GM12865 (cell line): Measurements from ENCODE around the gene CHST5.

Experiments
- DNase-seq: peaks from one replicate; pipeline ENCODE4 v3.0.0; 2010; ENCODE audit warnings: low read depth
- H3K4me3 ChIP-seq: 2 replicates; pipeline ENCODE4 v1.5.1; 2011; ENCODE audit warnings: mild to moderate bottlenecking, low read depth, low read length, control low read depth
- TF ChIP-seq, protein P1 (sequence below): IDR thresholded peaks from 2 replicates; pipeline ENCODE4 v1.5.1; 2011; ENCODE audit warnings: low read length, control low read depth, low read depth, inconsistent platforms; ENCODE audit not compliant: insufficient read depth; ENCODE audit errors: missing control alignments

The CHST5 gene

GRCh38 chr16:75565640-75566039 is 29.7 kb upstream of the CHST5 start:
- TF ChIP-seq, protein P1, sequence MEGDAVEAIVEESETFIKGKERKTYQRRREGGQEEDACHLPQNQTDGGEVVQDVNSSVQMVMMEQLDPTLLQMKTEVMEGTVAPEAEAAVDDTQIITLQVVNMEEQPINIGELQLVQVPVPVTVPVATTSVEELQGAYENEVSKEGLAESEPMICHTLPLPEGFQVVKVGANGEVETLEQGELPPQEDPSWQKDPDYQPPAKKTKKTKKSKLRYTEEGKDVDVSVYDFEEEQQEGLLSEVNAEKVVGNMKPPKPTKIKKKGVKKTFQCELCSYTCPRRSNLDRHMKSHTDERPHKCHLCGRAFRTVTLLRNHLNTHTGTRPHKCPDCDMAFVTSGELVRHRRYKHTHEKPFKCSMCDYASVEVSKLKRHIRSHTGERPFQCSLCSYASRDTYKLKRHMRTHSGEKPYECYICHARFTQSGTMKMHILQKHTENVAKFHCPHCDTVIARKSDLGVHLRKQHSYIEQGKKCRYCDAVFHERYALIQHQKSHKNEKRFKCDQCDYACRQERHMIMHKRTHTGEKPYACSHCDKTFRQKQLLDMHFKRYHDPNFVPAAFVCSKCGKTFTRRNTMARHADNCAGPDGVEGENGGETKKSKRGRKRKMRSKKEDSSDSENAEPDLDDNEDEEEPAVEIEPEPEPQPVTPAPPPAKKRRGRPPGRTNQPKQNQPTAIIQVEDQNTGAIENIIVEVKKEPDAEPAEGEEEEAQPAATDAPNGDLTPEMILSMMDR: no peak
- H3K4me3 ChIP-seq: peak overlapping the region; percentile 55
- DNase-seq: no peak

DNA sequence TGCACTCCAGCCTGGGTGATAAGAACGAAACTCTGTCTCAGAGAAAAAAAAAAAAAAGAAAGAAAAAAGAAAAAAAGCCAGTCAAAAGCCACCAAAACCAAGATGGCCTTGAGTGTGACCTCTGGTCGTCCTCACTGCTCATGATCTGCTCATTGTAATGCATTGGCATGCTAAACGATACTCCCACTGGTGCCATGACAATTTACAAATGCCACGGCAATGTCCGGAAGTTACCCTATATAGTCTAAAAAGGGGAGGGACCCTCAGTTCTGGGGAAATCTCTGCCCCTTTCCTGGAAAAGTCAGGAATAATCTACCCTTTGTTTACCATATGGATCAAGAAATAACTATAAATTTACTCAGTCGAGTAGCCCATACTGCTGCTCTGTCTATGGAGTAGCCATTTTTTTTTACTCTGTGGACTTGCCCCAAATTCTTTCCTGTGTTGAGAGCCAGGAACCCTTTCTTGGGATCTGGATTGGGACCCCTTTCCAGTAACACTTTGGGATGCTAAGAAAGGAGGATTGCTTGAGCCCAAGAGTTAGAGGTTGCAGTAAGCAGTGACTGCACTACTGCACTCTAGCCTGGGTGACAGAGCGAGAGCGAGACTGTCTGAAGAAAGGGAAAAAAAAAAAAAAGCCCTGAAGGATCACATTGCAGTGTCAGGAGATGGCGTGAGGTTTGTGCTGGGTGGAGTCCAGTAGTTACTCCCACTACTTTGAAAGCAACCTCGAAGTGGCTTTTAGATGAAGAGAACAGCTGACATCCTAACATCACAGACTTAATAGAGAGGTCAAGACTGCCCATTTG is 23.9 kb upstream of the CHST5 start:
- H3K4me3 ChIP-seq: no peak overlapping the region
- TF ChIP-seq, protein P1: no peak
- DNase-seq: no peak

DNA sequence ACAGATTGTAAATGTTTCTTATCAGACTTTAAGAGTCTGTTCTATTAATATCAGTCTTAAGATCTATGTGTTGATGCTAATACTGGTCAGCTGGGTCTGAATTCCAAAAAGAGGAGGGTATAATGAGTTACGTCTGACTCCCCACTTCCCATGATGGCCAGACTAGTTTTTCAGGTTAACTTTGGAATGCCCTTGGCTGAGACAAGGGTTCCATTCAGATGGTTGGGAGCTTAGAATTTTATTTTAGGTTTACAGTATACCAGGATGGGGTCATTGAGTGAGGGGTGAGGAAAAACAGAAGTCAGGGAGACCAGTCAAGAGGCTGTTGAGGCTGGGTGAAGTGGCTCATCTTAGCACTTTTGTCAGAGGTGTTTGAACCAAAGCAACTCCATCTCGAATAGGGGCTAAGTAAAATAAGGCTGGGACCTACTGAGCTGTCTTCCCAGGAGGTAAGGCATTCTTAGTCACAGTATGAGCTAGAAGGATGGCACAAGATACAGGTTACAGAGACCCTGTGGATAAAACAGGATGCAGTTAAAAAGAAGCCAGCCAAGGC is 23.0 kb upstream of the CHST5 start:
- no peak for DNase-seq
- TF ChIP-seq, protein P1: no peak
- no peak overlapping the region for H3K4me3 ChIP-seq

- H3K4me3 ChIP-seq: peak overlapping the region; percentile 67
- TF ChIP-seq, protein P1: no peak
- no peak for DNase-seq
These were observed 20.6 kb upstream of the CHST5 start for GRCh38 chr16:75556431-75556950.

DNA sequence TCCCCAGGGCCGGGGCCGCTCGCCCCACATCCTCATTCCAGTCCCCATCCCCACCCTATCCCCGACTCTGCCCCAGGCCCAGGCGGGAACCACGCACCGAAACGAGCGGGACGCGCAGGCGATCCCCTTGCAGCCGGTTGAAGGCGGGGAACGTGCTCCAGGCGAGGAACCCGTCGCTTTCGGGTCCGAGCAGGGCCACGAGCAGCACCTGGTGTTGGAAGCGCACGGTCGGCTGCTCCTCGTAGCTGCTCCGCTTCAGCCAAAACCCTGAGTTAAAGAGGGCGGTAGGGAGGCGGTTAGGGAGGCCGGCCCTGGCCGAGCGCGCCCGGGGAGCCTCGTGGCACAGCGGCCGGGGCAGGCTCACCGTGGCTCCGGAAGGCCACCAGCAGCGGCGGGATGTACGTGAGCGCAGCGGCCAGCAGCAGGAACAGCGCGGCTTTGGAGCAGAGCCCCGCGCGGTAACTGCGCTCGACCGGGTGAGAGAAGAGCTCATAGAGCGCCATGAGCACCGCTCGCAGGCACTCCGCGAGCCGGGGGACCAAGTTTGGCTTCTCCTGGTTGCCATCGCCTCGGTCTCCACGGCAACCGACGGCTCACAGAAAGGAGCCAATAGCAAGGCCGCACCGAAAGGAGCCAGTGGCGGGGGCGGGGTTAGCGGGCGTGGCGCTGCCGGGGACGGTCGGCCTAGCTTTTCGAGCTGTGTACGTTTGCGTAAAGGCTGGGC is 20.0 kb upstream of the CHST5 start, which contains the start of gene TMEM231:
Gene TMEM231, minus strand, starts transcription at position 546 of the 724 bp plus-strand sequence. Its CDS starts 43 bp downstream, at position 503.
- TF ChIP-seq, protein P1: peak; percentile 6
- H3K4me3 ChIP-seq: peak within 1 kb of the TSS; percentile 67
- DNase-seq: peak; percentile 96

DNA sequence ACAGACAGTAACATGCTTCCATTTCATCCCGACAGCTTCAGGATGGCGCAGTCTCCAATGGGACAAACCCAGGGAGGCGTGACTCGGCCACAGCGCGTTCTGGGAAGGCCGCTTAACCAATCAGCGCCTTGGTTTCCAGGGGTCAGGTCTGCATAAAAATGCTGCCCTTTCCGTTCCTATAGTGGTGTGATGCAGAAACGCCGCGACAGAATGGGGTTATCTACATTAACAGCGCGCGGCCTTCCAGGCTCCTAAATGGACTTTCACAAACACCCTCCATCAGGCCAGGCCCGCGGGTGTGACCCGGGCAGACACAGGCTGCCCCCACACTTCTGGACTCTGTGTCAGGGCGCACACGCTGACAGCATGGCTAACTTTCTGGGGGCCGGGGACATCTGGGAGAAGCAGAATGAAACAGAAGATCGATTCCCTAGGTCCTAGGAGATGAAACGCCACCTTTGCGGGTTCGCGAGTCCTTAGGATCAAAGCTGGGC is 19.4 kb upstream of the CHST5 start:
- H3K4me3 ChIP-seq: peak overlapping the region; percentile 67

More for the DNA sequence above, 19.4 kb upstream of the CHST5 start:
- TF ChIP-seq, protein P1: no peak
- peak; percentile 79 for DNase-seq
